B cell (primary cell): ENCODE data around the gene DVL1. TPM values are rescaled to one million over a fixed set of nuclear protein-coding genes. Genes with fewer than 3 reads are reported as not detected.

Experiments used
- ATAC-seq: fragments of 200-7000 bp; cut with Tn5 transposase; one replicate; pipeline ENCODE4 v1.10.0; 2021; ENCODE audit warnings: low read depth, mild to moderate bottlenecking, moderate number of reproducible peaks, moderate library complexity
- CTCF ChIA-PET: fragments of 350-600 bp; sonication (Branson Sonifier 250); formaldehyde crosslinking; loops from one replicate; lab custom pipeline; 2021; ENCODE audit warnings: antibody characterized with exemption, inconsistent platforms; lab: Charles Lee
- POLR2A ChIA-PET: fragments of 350-600 bp; sonication (Branson Sonifier 250); formaldehyde crosslinking; loops from one replicate; lab custom pipeline; 2021; ENCODE audit warnings: antibody characterized with exemption; lab: Charles Lee
- DNase-seq: peaks from one replicate; pipeline ENCODE4 v3.0.0; 2013
- H2AFZ ChIP-seq: 2 replicates; pipeline ENCODE4 v1.6.1; 2012; ENCODE audit warnings: mild to moderate bottlenecking, low read depth, low read length; ENCODE audit not compliant: insufficient read depth, poor library complexity, severe bottlenecking
- H3K27ac ChIP-seq, 2 donors: 1 replicate in 1 of 2; 2 replicates in 1 of 2; pipeline ENCODE4 v1.5.1; 2012 to 2013; ENCODE audit warnings: low read length in 2 of 2, mild to moderate bottlenecking in 2 of 2, moderate library complexity in 1 of 2
- H3K27me3 ChIP-seq, 4 experiments: fragments of 200-600 bp in 1 of 4; sonication (generic) in 1 of 4; replicated peaks in 1 of 4; 1 replicate in 2 of 4; 2 replicates in 2 of 4; pipeline versions ENCODE4 v1.6.1 to v1.7.0; 2013 to 2016; ENCODE audit warnings: low read length in 3 of 4, mild to moderate bottlenecking in 2 of 4, mixed read lengths in 1 of 4, moderate library complexity in 1 of 4; ENCODE audit not compliant: insufficient read depth in 4 of 4, control insufficient read depth in 3 of 4; ENCODE audit errors: control extremely low read depth in 1 of 4
- H3K36me3 ChIP-seq, 2 experiments: replicated peaks in 1 of 2; 1 replicate in 1 of 2; 2 replicates in 1 of 2; pipeline versions ENCODE4 v1.6.1 to v1.7.1; 2013; ENCODE audit warnings: low read length in 1 of 2; ENCODE audit not compliant: insufficient read depth in 2 of 2, control insufficient read depth in 1 of 2; ENCODE audit errors: control extremely low read depth in 1 of 2, extremely low read depth in 1 of 2
- H3K4me1 ChIP-seq, 2 donors: fragments of 200-600 bp in 1 of 2; sonication (generic) in 1 of 2; 1 replicate in 1 of 2; 2 replicates in 1 of 2; pipeline versions ENCODE4 v1.5.1 to v1.6.1; 2013 to 2017; ENCODE audit warnings: low read length in 2 of 2; ENCODE audit not compliant: control insufficient read depth in 2 of 2, insufficient read depth in 2 of 2
- H3K4me2 ChIP-seq: replicated peaks from 2 replicates; pipeline ENCODE3; 2012; ENCODE audit warnings: mild to moderate bottlenecking, low read depth, low read length; ENCODE audit not compliant: poor library complexity, severe bottlenecking
- H3K4me3 ChIP-seq, 5 experiments: fragments of 200-600 bp in 1 of 5; sonication (generic) in 1 of 5; 1 replicate in 3 of 5; 2 replicates in 2 of 5; pipeline versions ENCODE4 v1.5.1 to v1.7.0; 2011 to 2016; ENCODE audit warnings: low read length in 4 of 5, mild to moderate bottlenecking in 4 of 5, low read depth in 2 of 5, control low read depth in 1 of 5, moderate library complexity in 1 of 5; ENCODE audit not compliant: insufficient read depth in 1 of 5; ENCODE audit errors: control extremely low read depth in 1 of 5, extremely low read depth in 1 of 5
- H3K79me2 ChIP-seq: fragments of 200-600 bp; sonication (generic); one replicate; pipeline ENCODE4 v1.6.0; 2016; ENCODE audit warnings: low read length; ENCODE audit not compliant: control insufficient read depth, insufficient read depth
- H3K9ac ChIP-seq: fragments of 200-600 bp; sonication (generic); 2 replicates; pipeline ENCODE4 v1.6.1; 2017; ENCODE audit warnings: mild to moderate bottlenecking, low read length, moderate library complexity
- H3K9me3 ChIP-seq, 3 donors: one replicate each; pipeline versions ENCODE4 v1.6.1 to v1.7.1; 2013; ENCODE audit warnings: low read length in 2 of 3; ENCODE audit not compliant: control insufficient read depth in 2 of 3, insufficient read depth in 1 of 3; ENCODE audit errors: control extremely low read depth in 1 of 3
- H4K20me1 ChIP-seq: 2 replicates; pipeline ENCODE4 v1.6.0; 2012; ENCODE audit warnings: mild to moderate bottlenecking, low read length; ENCODE audit not compliant: insufficient read depth, control insufficient read depth, poor library complexity, severe bottlenecking
- H3K27ac Mint-ChIP-seq: one replicate; pipeline ENCODE4 v1.8.0; 2021; ENCODE audit warnings: mixed read lengths
- H3K27me3 Mint-ChIP-seq: one replicate; pipeline ENCODE4 v1.8.0; 2021; ENCODE audit warnings: mixed read lengths
- H3K4me1 Mint-ChIP-seq: one replicate; pipeline ENCODE4 v1.8.0; 2021; ENCODE audit warnings: mixed read lengths
- H3K4me3 Mint-ChIP-seq: one replicate; pipeline ENCODE4 v1.8.0; 2021; ENCODE audit warnings: mixed read lengths
- H3K9me3 Mint-ChIP-seq: one replicate; pipeline ENCODE4 v1.8.0; 2022; ENCODE audit warnings: mixed read lengths; ENCODE audit not compliant: insufficient read depth
- EZH2 ChIP-seq: IDR thresholded peaks from 2 replicates; pipeline ENCODE4 v1.6.1; 2012; ENCODE audit warnings: borderline replicate concordance, low read depth, mild to moderate bottlenecking, moderate library complexity, low read length; ENCODE audit not compliant: insufficient read depth, poor library complexity, severe bottlenecking
- WGBS: methylation state at CpG from one replicate; pipeline ENCODE4 v1.1.5; 2013; ENCODE audit warnings: missing lambda C conversion rate; ENCODE audit not compliant: insufficient coverage; 5-methylcytosine and 5-hydroxymethylcytosine counted together
- intact Hi-C: fragments of 100-400 bp; cut with micrococcal nuclease; formaldehyde crosslinking; loops from one replicate; pipeline ENCODE4 v1.10.0; 2022
- polyA plus RNA-seq: library from polyadenylated mRNA; depleted of rRNA; stranded (reverse); fragments of >200 nt; gene quantifications from 2 replicates; pipeline ENCODE4 v1.2.3, GENCODE V29; 2012
- total RNA-seq, 2 donors: library from RNA; stranded (reverse); fragments of 120-200 nt in 1 of 2; gene quantifications; 1 replicate in 1 of 2; 2 replicates in 1 of 2; pipeline versions ENCODE4 v1.2.3 to v1.2.4, GENCODE V29; 2013 to 2022
- TF ChIP-seq, protein P1 (sequence below): fragments of 200-600 bp; IDR thresholded peaks from one replicate; pipeline ENCODE4 v1.8.0; 2022; ENCODE audit warnings: antibody characterized with exemption, mild to moderate bottlenecking

The DVL1 gene
- total and polyA plus RNA-seq, 2 donors (not counting 1 experiment from before 2014, with no cell fraction given), result 46.1 to 53.5 TPM

- Histone ChIP-seq H3K79me2 (peaks cover 15% of the 10 kb centered on the region), H2AFZ (no peak overlapping the region), H3K4me3 (no peak overlapping the region), H3K4me2 (peak overlapping the region; percentile 58), H3K27me3 (no peaks in the 10 kb centered on the region), H3K4me1 (peaks cover 19 to 37% of the 10 kb centered on the region in 2 donors), H3K36me3 (peaks cover 0 to 10% of the 10 kb centered on the region in 2 experiments), H3K27ac (peak overlapping the region; percentile 12 to 27), H3K9ac (no peak overlapping the region), H3K9me3 (peaks cover 0 to 5% (median 0%) of the 10 kb centered on the region in 3 donors), H4K20me1 (peaks cover 21% of the 10 kb centered on the region)
- peak overlapping the region; percentile 37 for H3K27ac Mint-ChIP-seq
- ATAC-seq, result peak; percentile 40
- WGBS, result 28% methylated on average over 25 of the region's 26 CpGs
- H3K4me1 Mint-ChIP-seq, result peaks cover 11% of the 10 kb centered on the region
- CTCF ChIA-PET, result interaction anchor here (0.6 to 3.2 kb wide), 18 partner anchors 10 to 389 kb away, joined by 3 to 16 read pairs (median 4); partner anchors contain the start of gene CCNL2
- POLR2A ChIA-PET, result interaction anchor here (1.0 kb wide), 1 partner anchor 27 kb away, joined by 3 read pairs; the partner anchor contains the start of gene CCNL2
- peak overlapping the region; percentile 59 for H3K4me3 Mint-ChIP-seq
- TF ChIP-seq, protein P1, sequence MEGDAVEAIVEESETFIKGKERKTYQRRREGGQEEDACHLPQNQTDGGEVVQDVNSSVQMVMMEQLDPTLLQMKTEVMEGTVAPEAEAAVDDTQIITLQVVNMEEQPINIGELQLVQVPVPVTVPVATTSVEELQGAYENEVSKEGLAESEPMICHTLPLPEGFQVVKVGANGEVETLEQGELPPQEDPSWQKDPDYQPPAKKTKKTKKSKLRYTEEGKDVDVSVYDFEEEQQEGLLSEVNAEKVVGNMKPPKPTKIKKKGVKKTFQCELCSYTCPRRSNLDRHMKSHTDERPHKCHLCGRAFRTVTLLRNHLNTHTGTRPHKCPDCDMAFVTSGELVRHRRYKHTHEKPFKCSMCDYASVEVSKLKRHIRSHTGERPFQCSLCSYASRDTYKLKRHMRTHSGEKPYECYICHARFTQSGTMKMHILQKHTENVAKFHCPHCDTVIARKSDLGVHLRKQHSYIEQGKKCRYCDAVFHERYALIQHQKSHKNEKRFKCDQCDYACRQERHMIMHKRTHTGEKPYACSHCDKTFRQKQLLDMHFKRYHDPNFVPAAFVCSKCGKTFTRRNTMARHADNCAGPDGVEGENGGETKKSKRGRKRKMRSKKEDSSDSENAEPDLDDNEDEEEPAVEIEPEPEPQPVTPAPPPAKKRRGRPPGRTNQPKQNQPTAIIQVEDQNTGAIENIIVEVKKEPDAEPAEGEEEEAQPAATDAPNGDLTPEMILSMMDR, result peak; percentile 91
- no peak for TF ChIP-seq EZH2
- intact Hi-C loops, result loop anchor here (1.0 kb wide), 1 partner anchor 339 kb away; no protein-coding TSS in a partner anchor
- peak; percentile 85 for DNase-seq
- no peaks in the 10 kb centered on the region for H3K27me3 Mint-ChIP-seq
- no peaks in the 10 kb centered on the region for H3K9me3 Mint-ChIP-seq
Observed at GRCh38 chr1:1371746-1372711, 22.8 kb upstream of the DVL1 start.
